ENCODE measurements around the gene CLASP2. TPM values are rescaled to one million over a fixed set of nuclear protein-coding genes. Genes with fewer than 3 reads are reported as not detected.

CLASP2 gene
- total RNA-seq, 1 donor from 2014 or later, result 85.8 TPM

DNA sequence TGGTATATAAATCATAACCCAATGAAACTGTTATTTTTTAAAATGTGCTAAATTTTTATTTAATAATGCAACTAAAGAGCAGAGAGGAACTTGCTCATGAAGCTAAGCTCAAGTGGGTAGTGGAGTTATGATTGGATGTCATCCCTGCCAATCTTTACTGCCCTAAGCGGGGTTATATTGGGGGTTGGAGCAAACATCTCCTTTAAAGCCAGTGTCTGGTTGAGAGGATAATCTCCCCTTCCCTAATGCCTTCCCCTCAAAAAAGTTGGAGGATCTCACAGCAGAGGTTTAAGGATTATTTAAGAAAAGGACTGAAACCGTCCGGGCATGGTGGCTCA, 32.1 kb upstream of the CLASP2 start:
- Mint-ChIP-seq H3K9me3 (peaks cover 7% of the 10 kb centered on the region), H3K4me3 (no peak overlapping the region), H3K4me1 (peaks cover 3% of the 10 kb centered on the region), H3K36me3 (ENCODE audit: low read depth) (no peaks in the 10 kb centered on the region), H3K27ac (no peak overlapping the region), H3K27me3 (peaks cover 6% of the 10 kb centered on the region)
- intact Hi-C loops (cut with micrococcal nuclease), result no loop called here
- TF ChIP-seq, protein P1, sequence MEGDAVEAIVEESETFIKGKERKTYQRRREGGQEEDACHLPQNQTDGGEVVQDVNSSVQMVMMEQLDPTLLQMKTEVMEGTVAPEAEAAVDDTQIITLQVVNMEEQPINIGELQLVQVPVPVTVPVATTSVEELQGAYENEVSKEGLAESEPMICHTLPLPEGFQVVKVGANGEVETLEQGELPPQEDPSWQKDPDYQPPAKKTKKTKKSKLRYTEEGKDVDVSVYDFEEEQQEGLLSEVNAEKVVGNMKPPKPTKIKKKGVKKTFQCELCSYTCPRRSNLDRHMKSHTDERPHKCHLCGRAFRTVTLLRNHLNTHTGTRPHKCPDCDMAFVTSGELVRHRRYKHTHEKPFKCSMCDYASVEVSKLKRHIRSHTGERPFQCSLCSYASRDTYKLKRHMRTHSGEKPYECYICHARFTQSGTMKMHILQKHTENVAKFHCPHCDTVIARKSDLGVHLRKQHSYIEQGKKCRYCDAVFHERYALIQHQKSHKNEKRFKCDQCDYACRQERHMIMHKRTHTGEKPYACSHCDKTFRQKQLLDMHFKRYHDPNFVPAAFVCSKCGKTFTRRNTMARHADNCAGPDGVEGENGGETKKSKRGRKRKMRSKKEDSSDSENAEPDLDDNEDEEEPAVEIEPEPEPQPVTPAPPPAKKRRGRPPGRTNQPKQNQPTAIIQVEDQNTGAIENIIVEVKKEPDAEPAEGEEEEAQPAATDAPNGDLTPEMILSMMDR (IDR thresholded peaks at IDR 0.05), result no peak
- ChIA-PET CTCF (no interaction called here), POLR2A (no interaction called here)
- ATAC-seq (ENCODE audit: low read depth), result no peak
- DNase-seq, result no peak

DNA sequence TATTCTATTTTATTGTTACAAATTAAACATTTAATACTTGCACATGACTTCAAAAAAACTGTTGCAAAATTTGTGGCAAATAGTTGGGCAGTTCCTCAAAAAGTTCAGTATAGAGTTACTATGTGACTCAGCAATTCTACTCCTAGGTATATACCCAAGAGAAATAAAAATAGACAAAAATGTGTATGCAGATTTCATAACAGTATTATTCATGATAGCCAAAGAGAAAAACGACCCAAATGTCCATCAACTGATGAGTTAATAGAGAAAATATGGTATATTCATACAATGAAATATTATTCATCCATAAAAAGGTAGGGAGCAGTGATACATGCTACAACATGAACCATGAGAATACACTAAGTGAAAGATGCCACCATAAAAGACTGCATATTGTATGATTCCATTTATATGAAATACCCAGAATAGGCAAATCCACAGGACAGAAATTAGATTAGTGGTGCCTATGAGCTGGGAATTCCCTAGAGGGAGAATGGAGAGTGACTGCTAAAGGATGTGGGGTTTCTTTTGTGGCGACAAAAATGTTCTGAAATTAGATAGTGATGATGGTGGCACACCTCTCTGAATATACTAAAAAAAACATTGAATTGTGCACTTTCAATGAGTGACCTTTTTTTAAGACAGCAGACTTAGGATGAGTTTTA, 31.6 kb upstream of the CLASP2 start:
- H3K27me3 Mint-ChIP-seq, result peaks cover 6% of the 10 kb centered on the region
- intact Hi-C loops (cut with micrococcal nuclease), result no loop called here
- no peak overlapping the region for H3K27ac Mint-ChIP-seq
- POLR2A ChIA-PET, result no interaction called here
- no peaks in the 10 kb centered on the region for H3K36me3 Mint-ChIP-seq (ENCODE audit: low read depth)
- H3K4me1 Mint-ChIP-seq, result peaks cover 3% of the 10 kb centered on the region
- ATAC-seq (ENCODE audit: low read depth), result no peak
- no peak for DNase-seq
- H3K4me3 Mint-ChIP-seq, result no peak overlapping the region
- CTCF ChIA-PET, result no interaction called here
- peaks cover 6% of the 10 kb centered on the region for H3K9me3 Mint-ChIP-seq
- TF ChIP-seq, protein P1 (IDR thresholded peaks at IDR 0.05), result no peak

DNA sequence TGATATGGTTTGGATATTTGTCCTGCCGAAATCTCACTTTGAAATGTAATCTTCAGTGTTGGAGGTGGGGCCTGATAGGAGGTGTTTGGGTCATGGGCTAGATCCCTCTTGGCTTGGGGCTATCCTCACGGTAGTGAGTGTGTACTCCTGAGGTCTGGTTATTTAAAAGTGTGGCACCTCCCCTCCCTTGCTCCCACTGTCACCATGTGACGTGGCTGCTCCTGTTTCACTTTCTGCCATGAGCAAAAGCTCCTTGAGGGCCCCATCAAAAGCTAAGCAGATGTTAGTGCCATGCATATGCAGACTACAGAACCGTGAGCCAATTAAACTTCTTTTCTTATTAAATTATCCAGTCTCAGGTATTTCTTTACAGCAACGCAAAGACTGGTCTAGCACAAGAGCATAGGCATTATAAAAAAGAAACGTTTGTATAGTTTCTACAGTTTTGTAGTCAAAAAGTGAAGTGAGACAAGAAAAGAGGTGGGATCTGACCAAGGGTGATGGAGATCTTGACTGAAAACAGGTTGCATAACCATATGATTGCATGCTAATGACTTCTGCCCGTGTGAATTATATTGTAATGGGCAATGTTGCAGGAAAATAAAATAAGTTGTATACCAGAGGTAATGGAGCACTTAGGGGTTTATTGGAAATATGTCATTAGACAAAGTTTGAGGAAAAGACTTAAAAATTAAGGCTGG, 28.5 kb upstream of the CLASP2 start:
- TF ChIP-seq, protein P1 (IDR thresholded peaks at IDR 0.05), result no peak
- ChIA-PET POLR2A (no interaction called here), CTCF (no interaction called here)
- intact Hi-C loops (cut with micrococcal nuclease), result no loop called here
- H3K27me3 Mint-ChIP-seq, result peaks cover 13% of the 10 kb centered on the region
- H3K36me3 Mint-ChIP-seq (ENCODE audit: low read depth), result no peaks in the 10 kb centered on the region
- H3K9me3 Mint-ChIP-seq, result no peaks in the 10 kb centered on the region
- no peak overlapping the region for H3K4me3 Mint-ChIP-seq
- ATAC-seq (ENCODE audit: low read depth) (no peak), DNase-seq (no peak)
- H3K4me1 Mint-ChIP-seq, result peaks cover 3% of the 10 kb centered on the region
- no peak overlapping the region for H3K27ac Mint-ChIP-seq

DNA sequence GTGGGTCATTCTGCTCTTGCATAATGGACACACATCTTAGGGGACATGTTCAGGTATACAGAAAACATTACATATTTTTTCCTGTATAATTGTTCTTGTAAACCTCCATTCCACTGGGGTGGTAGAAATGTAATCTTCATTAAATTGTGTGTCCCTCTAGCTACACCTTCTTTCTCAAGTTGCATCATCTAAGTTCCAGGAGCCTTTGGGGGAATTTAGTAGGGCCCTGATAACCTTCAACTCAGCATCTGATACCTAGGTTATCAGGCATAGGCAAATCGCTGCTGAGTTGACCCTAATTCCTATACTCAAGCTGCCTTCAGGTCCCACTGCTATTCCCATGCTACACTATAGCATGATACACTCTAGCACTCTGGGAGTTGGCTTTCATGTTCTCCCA, 19.1 kb upstream of the CLASP2 start:
- CTCF ChIA-PET, result no interaction called here
- TF ChIP-seq, protein P1 (IDR thresholded peaks at IDR 0.05), result no peak
- intact Hi-C loops (cut with micrococcal nuclease), result no loop called here
- H3K4me1 Mint-ChIP-seq, result no peaks in the 10 kb centered on the region
- POLR2A ChIA-PET, result no interaction called here
- no peak for DNase-seq
- H3K27ac Mint-ChIP-seq, result no peak overlapping the region
- no peak overlapping the region for H3K4me3 Mint-ChIP-seq
- H3K36me3 Mint-ChIP-seq (ENCODE audit: low read depth), result no peaks in the 10 kb centered on the region
- H3K27me3 Mint-ChIP-seq, result peaks cover 6% of the 10 kb centered on the region
- ATAC-seq (ENCODE audit: low read depth), result no peak
- H3K9me3 Mint-ChIP-seq, result peaks cover 3% of the 10 kb centered on the region

DNA sequence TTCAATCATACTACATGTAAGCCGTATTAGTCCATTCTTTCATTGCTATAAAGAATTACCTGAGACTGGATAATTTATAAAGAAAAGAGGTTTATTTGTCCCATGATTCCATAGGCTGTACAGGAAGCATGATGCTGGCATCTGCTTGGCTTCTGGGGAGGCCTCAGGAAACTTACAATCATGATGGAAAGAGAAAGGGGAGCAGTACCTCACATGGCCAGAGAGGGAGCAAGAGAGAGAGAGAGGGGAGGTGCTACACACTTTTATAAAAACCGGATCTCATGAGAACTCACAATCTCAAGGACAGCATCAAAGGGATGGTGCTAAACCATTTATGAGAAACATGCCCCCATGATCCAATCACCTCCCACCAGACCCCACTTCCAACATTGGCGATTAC, 14.3 kb upstream of the CLASP2 start:
- CTCF ChIA-PET, result interaction anchor here (0.6 kb wide), 1 partner anchor 373 kb away, joined by 3 read pairs; no protein-coding TSS in a partner anchor
- intact Hi-C loops (cut with micrococcal nuclease), result no loop called here
- H3K4me3 Mint-ChIP-seq, result no peak overlapping the region
- no peaks in the 10 kb centered on the region for H3K36me3 Mint-ChIP-seq (ENCODE audit: low read depth)
- POLR2A ChIA-PET, result no interaction called here
- ATAC-seq (ENCODE audit: low read depth) (no peak), DNase-seq (no peak)
- peaks cover 3% of the 10 kb centered on the region for H3K9me3 Mint-ChIP-seq
- peaks cover 2% of the 10 kb centered on the region for H3K27me3 Mint-ChIP-seq
- H3K27ac Mint-ChIP-seq, result no peak overlapping the region
- TF ChIP-seq, protein P1 (IDR thresholded peaks at IDR 0.05), result no peak
- H3K4me1 Mint-ChIP-seq, result no peaks in the 10 kb centered on the region

All from activated B cell treated with CpG ODN at 0.5 μM for 24 hours (primary cell).